C4-2B (cell line): ENCODE results near the gene DOK4.

ENCODE experiments used
- CTCF ChIP-seq: fragments of 450-650 bp; conservative IDR thresholded peaks from 2 replicates; pipeline ENCODE4 v1.5.1; 2017; ENCODE audit warnings: mild to moderate bottlenecking
- ZFX ChIP-seq: fragments of 450-650 bp; IDR thresholded peaks from 2 replicates; pipeline ENCODE4 v1.6.1; 2017

GRCh38 chr16:57479976-57480753 is 6.1 kb downstream of the DOK4 start:
- TF ChIP-seq CTCF, result no peak
- no peak for TF ChIP-seq ZFX
